Measurements from ENCODE around the gene SOAT2. TPM values are rescaled to one million over a fixed set of nuclear protein-coding genes. Genes with fewer than 3 reads are reported as not detected.
A peak's percentile ranks its signal among the peaks of the same experiment; 100 is the strongest.

SOAT2 gene
- total RNA-seq, 1 donor from 2014 or later: not detected

- H3K4me3 ChIP-seq (ENCODE audit: low read depth, low read length): no peak overlapping the region
- no peaks in the 10 kb centered on the region for H3K36me3 ChIP-seq (ENCODE audit: control insufficient read depth, insufficient read depth, low read length)
- TF ChIP-seq CTCF (IDR thresholded peaks at IDR 0.05; ENCODE audit: insufficient read depth, low read length, severe bottlenecking): no peak
- no peaks in the 10 kb centered on the region for H3K27me3 ChIP-seq (ENCODE audit: control insufficient read depth, insufficient read depth, low read length)
- FAIRE-seq (no peak), DNase-seq (ENCODE audit: low read depth) (peak; percentile 52)
These were observed 20.5 kb downstream of the SOAT2 start for GRCh38 chr12:53123578-53124351.

- H3K27me3 ChIP-seq (ENCODE audit: control insufficient read depth, insufficient read depth, low read length): no peaks in the 10 kb centered on the region
- H3K4me3 ChIP-seq (ENCODE audit: low read depth, low read length): no peak overlapping the region
- no peaks in the 10 kb centered on the region for H3K36me3 ChIP-seq (ENCODE audit: control insufficient read depth, insufficient read depth, low read length)
- FAIRE-seq (no peak), DNase-seq (ENCODE audit: low read depth) (no peak)
- no peak for TF ChIP-seq CTCF (IDR thresholded peaks at IDR 0.05; ENCODE audit: insufficient read depth, low read length, severe bottlenecking)
These were observed 21.1 kb downstream of the SOAT2 start for GRCh38 chr12:53124352-53124723.

- Histone ChIP-seq H3K4me3 (ENCODE audit: low read depth, low read length) (no peak overlapping the region), H3K36me3 (ENCODE audit: control insufficient read depth, insufficient read depth, low read length) (no peaks in the 10 kb centered on the region), H3K27me3 (ENCODE audit: control insufficient read depth, insufficient read depth, low read length) (no peaks in the 10 kb centered on the region)
- DNase-seq (ENCODE audit: low read depth) (no peak), FAIRE-seq (no peak)
- TF ChIP-seq CTCF (IDR thresholded peaks at IDR 0.05; ENCODE audit: insufficient read depth, low read length, severe bottlenecking): no peak
These were observed 23.9 kb downstream of the SOAT2 start for GRCh38 chr12:53127169-53127568.

- H3K27me3 ChIP-seq (ENCODE audit: control insufficient read depth, insufficient read depth, low read length): no peaks in the 10 kb centered on the region
- TF ChIP-seq CTCF (IDR thresholded peaks at IDR 0.05; ENCODE audit: insufficient read depth, low read length, severe bottlenecking): no peak
- no peak for DNase-seq (ENCODE audit: low read depth)
- H3K4me3 ChIP-seq (ENCODE audit: low read depth, low read length): no peak overlapping the region
- FAIRE-seq: no peak
- no peaks in the 10 kb centered on the region for H3K36me3 ChIP-seq (ENCODE audit: control insufficient read depth, insufficient read depth, low read length)
These were observed 25.7 kb downstream of the SOAT2 start for GRCh38 chr12:53128780-53129569.

- H3K27me3 ChIP-seq (ENCODE audit: control insufficient read depth, insufficient read depth, low read length): no peaks in the 10 kb centered on the region
- no peaks in the 10 kb centered on the region for H3K36me3 ChIP-seq (ENCODE audit: control insufficient read depth, insufficient read depth, low read length)
- TF ChIP-seq CTCF (IDR thresholded peaks at IDR 0.05; ENCODE audit: insufficient read depth, low read length, severe bottlenecking): no peak
- DNase-seq (ENCODE audit: low read depth): no peak
- no peak for FAIRE-seq
- H3K4me3 ChIP-seq (ENCODE audit: low read depth, low read length): no peak overlapping the region
These were observed 28.6 kb downstream of the SOAT2 start for GRCh38 chr12:53131844-53132243.
